ENCODE measurements around the gene GSTO2. TPM values are rescaled to one million over a fixed set of nuclear protein-coding genes. Genes with fewer than 3 reads are reported as not detected.

Gene GSTO2
- total RNA-seq (2012; rRNA removed) (1.9 and 2.3 TPM in 2 replicates), polyA plus RNA-seq (2012; rRNA removed) (1.1 and 1.4 TPM in 2 replicates), Bru-seq, nascent RNA (percentile 46 among the genes with signal in this experiment), BruChase-seq, experiment 1, labeled RNA remaining after a 6-hour chase (percentile 53 among the genes with signal in this experiment), BruChase-seq, experiment 2, labeled RNA remaining after a 2-hour chase (percentile 53 among the genes with signal in this experiment)
- polyA plus RNA-seq (2012; cell fraction: cytosol; rRNA removed), result 1.0 and 3.0 TPM in 2 replicates
- polyA plus RNA-seq (2012; cell fraction: nucleus; rRNA removed; ENCODE audit: low replicate concordance), result 1.2 and 2.8 TPM in 2 replicates
- long read RNA-seq, partial matches to known transcripts, result 0 of 4 reads
- long read RNA-seq, other reads (novel, unspliced or antisense), result 4 of 4 reads

GRCh38 chr10:104268713-104269645, at the start of gene GSTO2:
Gene GSTO2, plus strand, starts transcription at chr10:104269184. Its CDS starts 5,732 bp downstream, at chr10:104274916.
- Histone ChIP-seq H3K23ac (ENCODE audit: low read depth, low read length) (0 out of 2 replicates have a peak within 1 kb of the TSS, but pooled peaks have one; percentile 7), H2BK120ac (ENCODE audit: low read depth, low read length) (no peak within 1 kb of the TSS), H3K14ac (replicated peaks; ENCODE audit: low read depth, low read length) (no peak within 1 kb of the TSS; the same call in 1 of the 2 replicates), H4K91ac (ENCODE audit: insufficient read depth, low read depth, low read length) (peak within 1 kb of the TSS; percentile 2; the same call in 1 of the 2 replicates), H3K4ac (ENCODE audit: low read depth, low read length) (peak within 1 kb of the TSS; percentile 44), H4K8ac (ENCODE audit: low read depth in 2 of 2, low read length in 2 of 2) (peak within 1 kb of the TSS; percentile 80 to 88), H2BK20ac (ENCODE audit: low read depth, low read length) (no peak within 1 kb of the TSS), H3K56ac (ENCODE audit: extremely low read depth, insufficient read depth, low read length) (peak within 1 kb of the TSS; percentile 9), H3K9me1 (ENCODE audit: insufficient read depth, low read length) (no peaks in the 10 kb centered on the region), H2AK9ac (replicated peaks; ENCODE audit: low read depth, low read length, poor library complexity) (peak within 1 kb of the TSS; percentile 48), H3K9me3 (ENCODE audit: control insufficient read depth, insufficient read depth, low read length) (no peaks in the 10 kb centered on the region), H2AFZ (replicated peaks; ENCODE audit: low read length, poor library complexity) (peak within 1 kb of the TSS; percentile 79), H2AK5ac (ENCODE audit: low read depth, low read length) (peak within 1 kb of the TSS; percentile 61; the same call in 1 of the 2 replicates), H3K27me3 (ENCODE audit: control insufficient read depth, insufficient read depth, low read length) (no peaks in the 10 kb centered on the region), H2BK15ac (ENCODE audit: low read depth, low read length) (no peak within 1 kb of the TSS), H3K4me2 (ENCODE audit: low read depth, low read length) (peak within 1 kb of the TSS; percentile 76), H4K5ac (ENCODE audit: low read depth, low read length) (peak within 1 kb of the TSS; percentile 85), H3K18ac (ENCODE audit: low read depth, low read length) (no peak within 1 kb of the TSS), H3K27ac (ENCODE audit: insufficient read depth, low read length) (peak within 1 kb of the TSS; percentile 26), H3K4me1 (ENCODE audit: control insufficient read depth, insufficient read depth, low read length) (peaks cover 4% of the 10 kb centered on the region), H3K36me3 (ENCODE audit: control insufficient read depth, insufficient read depth, low read length) (peaks cover 27% of the 10 kb centered on the region), H4K20me1 (ENCODE audit: insufficient read depth, low read length) (peaks cover 12% of the 10 kb centered on the region; the same call in 1 of the 2 replicates), H2BK5ac (ENCODE audit: low read depth, low read length, poor library complexity, severe bottlenecking) (no peak within 1 kb of the TSS), H3K4me3 (ENCODE audit: insufficient read depth, low read depth, low read length) (peak within 1 kb of the TSS; percentile 55), H3K9ac (ENCODE audit: low read depth, low read length) (peak within 1 kb of the TSS; percentile 43), H3K79me1 (ENCODE audit: low read depth in 1 of 2, low read length in 2 of 2) (peaks cover 0 to 28% of the 10 kb centered on the region in 2 experiments; a peak in 2 of 4 replicates)
- peak; percentile 92 for ATAC-seq (ENCODE audit: low read depth)
- DNase-seq, result peak; percentile 93
- intact Hi-C loops (cut with micrococcal nuclease) (no loop called here), in situ Hi-C loops (cut with MboI; ENCODE audit: low sequenced_read_pairs) (no loop called here), dilution Hi-C loops (cut with HindIII; ENCODE audit: low sequenced_read_pairs, unreplicated experiment) (no loop called here)
- ChIA-PET POLR2A (ENCODE audit: unreplicated experiment) (no interaction called here), CTCF (no interaction called here)
- 12% methylated on average over 34 of the region's 59 CpGs; no CpG with 5 or more reads in 1 of the 2 experiments for WGBS, 2 experiments (ENCODE audit: extremely low coverage in 2 of 2, insufficient read length in 1 of 2)
- TF ChIP-seq MAZ (IDR thresholded peaks at IDR 0.05; ENCODE audit: borderline replicate concordance, low read depth, low read length), result no peak
- TF ChIP-seq BHLHE40 (IDR thresholded peaks at IDR 0.05; ENCODE audit: low read depth, low read length), result peak; percentile 76
- no peak for TF ChIP-seq CHD1 (IDR thresholded peaks at IDR 0.05; ENCODE audit: low read depth, low read length)
- TF ChIP-seq MXI1 (IDR thresholded peaks at IDR 0.05; ENCODE audit: borderline replicate concordance, low read depth, low read length), result no peak
- no peak for TF ChIP-seq FOS (IDR thresholded peaks at IDR 0.05; ENCODE audit: low read depth, low read length)
- TF ChIP-seq USF2 (IDR thresholded peaks at IDR 0.05; ENCODE audit: low read depth, low read length), result peak; percentile 77
- TF ChIP-seq MAFK (IDR thresholded peaks at IDR 0.05; ENCODE audit: low read depth, low read length), result no peak
- no TSS peak for BruUV-seq (replicated peaks)

Data from IMR-90 (cell line).